OCI-LY7 (cell line): ENCODE measurements around the gene KIRREL3. TPM values are rescaled to one million over a fixed set of nuclear protein-coding genes. Genes with fewer than 3 reads are reported as not detected.

Experiments used
- BruUV-seq: library from RNA; stranded (reverse); fragments of 400-500 nt; replicated peaks from 2 replicates; lab custom pipeline; 2021; lab: Mats Ljungman, UMichigan
- CTCF ChIA-PET: fragments of 300-600 bp; sonication (Branson Sonifier 250); formaldehyde crosslinking; loops from one replicate; lab custom pipeline; 2022; ENCODE audit warnings: antibody characterized with exemption; ENCODE audit not compliant: unreplicated experiment; lab: Charles Lee
- POLR2A ChIA-PET: fragments of 300-600 bp; sonication (Branson Sonifier 250); formaldehyde crosslinking; loops from one replicate; lab custom pipeline; 2022; ENCODE audit warnings: antibody characterized with exemption; lab: Charles Lee
- DNase-seq: peaks from one replicate; pipeline ENCODE4 v3.0.0-alpha.2; 2015; ENCODE audit warnings: low spot score
- H2AFZ ChIP-seq: fragments of 200-600 bp; sonication (generic), shearing (Covaris generic); 2 replicates; pipeline ENCODE4 v1.6.1; 2014; ENCODE audit warnings: mild to moderate bottlenecking, antibody characterized with exemption, low read length, moderate library complexity
- H3K27ac ChIP-seq: fragments of 200-600 bp; sonication (generic); 2 replicates; pipeline ENCODE4 v1.5.1; 2014; ENCODE audit warnings: mixed run types, low read depth, mild to moderate bottlenecking, moderate library complexity, low read length, inconsistent platforms; ENCODE audit not compliant: poor library complexity, severe bottlenecking
- H3K36me3 ChIP-seq: fragments of 200-600 bp; sonication (generic); 2 replicates; pipeline ENCODE4 v1.6.1; 2014; ENCODE audit warnings: mild to moderate bottlenecking, antibody characterized with exemption, low read length, moderate library complexity, mixed read lengths; ENCODE audit not compliant: insufficient read depth
- H3K4me1 ChIP-seq: fragments of 200-600 bp; sonication (generic); 2 replicates; pipeline ENCODE4 v1.5.1; 2014; ENCODE audit warnings: mild to moderate bottlenecking, low read length; ENCODE audit not compliant: insufficient read depth, poor library complexity, severe bottlenecking
- H3K4me2 ChIP-seq: fragments of 200-600 bp; sonication (generic); 2 replicates; pipeline ENCODE4 v1.6.1; 2014; ENCODE audit warnings: mild to moderate bottlenecking, low read length
- H3K4me3 ChIP-seq: fragments of 200-600 bp; sonication (generic); 2 replicates; pipeline ENCODE4 v1.5.1; 2014; ENCODE audit warnings: mild to moderate bottlenecking, low read depth, low read length; ENCODE audit not compliant: poor library complexity, severe bottlenecking
- H3K79me2 ChIP-seq: fragments of 200-600 bp; sonication (generic); 2 replicates; pipeline ENCODE4 v1.6.1; 2016; ENCODE audit warnings: low read depth, mild to moderate bottlenecking, low read length, moderate library complexity, mixed read lengths; ENCODE audit not compliant: insufficient read depth
- H3K9me2 ChIP-seq: fragments of 200-600 bp; sonication (generic); 2 replicates; pipeline ENCODE4 v1.6.1; 2016; ENCODE audit warnings: mild to moderate bottlenecking, low read length, mixed read lengths; ENCODE audit not compliant: insufficient read depth
- H3K9me3 ChIP-seq: fragments of 200-600 bp; sonication (generic); 2 replicates; pipeline ENCODE4 v1.6.1; 2014; ENCODE audit warnings: mild to moderate bottlenecking, mixed run types, low read length, mixed read lengths
- H4K20me1 ChIP-seq: fragments of 200-600 bp; sonication (generic); 2 replicates; pipeline ENCODE4 v1.6.1; 2014; ENCODE audit warnings: mild to moderate bottlenecking, antibody characterized with exemption, low read length, moderate library complexity, mixed read lengths; ENCODE audit not compliant: insufficient read depth
- CTCF ChIP-seq: fragments of 200-600 bp; sonication (generic); conservative IDR thresholded peaks from 2 replicates; pipeline ENCODE4 v1.5.1; 2014; ENCODE audit warnings: mild to moderate bottlenecking, antibody characterized with exemption, low read length, moderate library complexity, mixed read lengths
- EZH2phosphoT487 ChIP-seq: fragments of 200-600 bp; sonication (generic); IDR thresholded peaks from 2 replicates; pipeline ENCODE4 v1.6.1; 2018; ENCODE audit warnings: low read depth, borderline replicate concordance, mild to moderate bottlenecking, mixed run types, antibody characterized with exemption, low read length, moderate library complexity, mixed read lengths
- intact Hi-C: fragments of 100-400 bp; cut with micrococcal nuclease; formaldehyde crosslinking; loops from one replicate; pipeline ENCODE4 v1.10.0; 2022; ENCODE audit not compliant: unreplicated experiment
- total RNA-seq, 2 experiments: library from RNA; depleted of rRNA in 1 of 2; stranded (reverse); fragments of >200 nt in 1 of 2; shearing (Covaris generic) in 1 of 2; gene quantifications; 2 replicates each; pipeline ENCODE4 v1.2.3, GENCODE V29; 2014 to 2022

The KIRREL3 gene
- total RNA-seq, 2 experiments from 2014 or later = not detected

- POLR2A ChIA-PET = interaction anchor here (0.6 to 2.3 kb wide), 2 partner anchors 10 to 14 kb away, joined by 4 to 9 read pairs; no protein-coding TSS in a partner anchor
- BruUV-seq = no TSS peak
Observed at GRCh38 chr11:126476266-126476924, 524.2 kb downstream of the KIRREL3 start.

GRCh38 chr11:126475014-126475991, 525.3 kb downstream of the KIRREL3 start:
- ChIA-PET CTCF (interaction anchor here (0.7 kb wide), 1 partner anchor 10 kb away, joined by 3 read pairs; no protein-coding TSS in a partner anchor), POLR2A (interaction anchor here (1.7 to 2.3 kb wide), 2 partner anchors 9 to 10 kb away, joined by 4 to 9 read pairs; no protein-coding TSS in a partner anchor)
- no peaks in the 10 kb centered on the region for H3K9me3 ChIP-seq
- no peaks in the 10 kb centered on the region for H4K20me1 ChIP-seq
- DNase-seq = no peak
- H3K36me3 ChIP-seq = no peaks in the 10 kb centered on the region
- no peak overlapping the region for H3K27ac ChIP-seq
- no peaks in the 10 kb centered on the region for H3K79me2 ChIP-seq
- H3K4me2 ChIP-seq = no peak overlapping the region
- H3K4me3 ChIP-seq = no peak overlapping the region
- peaks cover 6% of the 10 kb centered on the region for H3K4me1 ChIP-seq
- BruUV-seq = no TSS peak
- H2AFZ ChIP-seq = no peak overlapping the region
- intact Hi-C loops = no loop called here
- no peak for TF ChIP-seq EZH2phosphoT487
- no peak for TF ChIP-seq CTCF
- H3K9me2 ChIP-seq = no peaks in the 10 kb centered on the region

More at GRCh38 chr11:126476266-126476924, 524.2 kb downstream of the KIRREL3 start:
- H4K20me1 ChIP-seq = no peaks in the 10 kb centered on the region
- H3K4me1 ChIP-seq = peaks cover 14% of the 10 kb centered on the region
- no peak overlapping the region for H3K27ac ChIP-seq
- H3K9me3 ChIP-seq = no peaks in the 10 kb centered on the region
- CTCF ChIA-PET = no interaction called here
- no peak overlapping the region for H3K4me3 ChIP-seq
- H3K4me2 ChIP-seq = no peak overlapping the region
- TF ChIP-seq CTCF (no peak), EZH2phosphoT487 (no peak)
- H2AFZ ChIP-seq = no peak overlapping the region
- no peaks in the 10 kb centered on the region for H3K36me3 ChIP-seq
- no peaks in the 10 kb centered on the region for H3K9me2 ChIP-seq
- no peak for DNase-seq
- intact Hi-C loops = no loop called here
- H3K79me2 ChIP-seq = no peaks in the 10 kb centered on the region
